ENCODE data around the gene MCM8.

MCM8 gene

GRCh38 chr20:6048391-6048790 lies 97.9 kb downstream of the MCM8 start:
- no peak for DNase-seq
